GM19328 (cell line): ENCODE results near the gene RNF180.
"Not testable (repeated sequence)": the region's sequence is repeated elsewhere in the genome, so short reads cannot be mapped to it uniquely, and the experiment has no call there.

Source experiments
- ATAC-seq: cut with Tn5 transposase; IDR thresholded peaks from one replicate; pipeline ENCODE4 v1.9.1; 2021; ENCODE audit warnings: mild to moderate bottlenecking, moderate library complexity; ENCODE audit not compliant: unreplicated experiment

RNF180 gene

GRCh38 chr5:64180661-64181343, 15.2 kb downstream of the RNF180 start:
- no peak for ATAC-seq

GRCh38 chr5:64181440-64181839, 15.8 kb downstream of the RNF180 start:
- ATAC-seq = no peak

GRCh38 chr5:64183956-64184355, 18.3 kb downstream of the RNF180 start:
- no peak for ATAC-seq

- no peak for ATAC-seq
Observed at GRCh38 chr5:64184832-64185231, 19.2 kb downstream of the RNF180 start.

- no peak for ATAC-seq
Observed at GRCh38 chr5:64188776-64189175, 23.1 kb downstream of the RNF180 start.

- ATAC-seq = no peak
Observed at GRCh38 chr5:64190562-64191306, 25.1 kb downstream of the RNF180 start.

- no peak for ATAC-seq
Observed at GRCh38 chr5:64195981-64196380, 30.3 kb downstream of the RNF180 start.

- ATAC-seq = no peak
Observed at GRCh38 chr5:64199425-64199824, 33.8 kb downstream of the RNF180 start.

- ATAC-seq = no peak
Observed at GRCh38 chr5:64201996-64202395, 36.4 kb downstream of the RNF180 start.

- no peak for ATAC-seq
Observed at GRCh38 chr5:64206653-64207052, 41.0 kb downstream of the RNF180 start.

GRCh38 chr5:64207978-64208377, 42.3 kb downstream of the RNF180 start:
- ATAC-seq = no peak

GRCh38 chr5:64209353-64209752, 43.7 kb downstream of the RNF180 start:
- ATAC-seq = no peak

- ATAC-seq = no peak
Observed at GRCh38 chr5:64210866-64211265, 45.2 kb downstream of the RNF180 start.

GRCh38 chr5:64213011-64213410, 47.4 kb downstream of the RNF180 start:
- no peak for ATAC-seq

- no peak for ATAC-seq
Observed at GRCh38 chr5:64213531-64213930, 47.9 kb downstream of the RNF180 start.

- ATAC-seq = no peak
Observed at GRCh38 chr5:64214132-64214531, 48.5 kb downstream of the RNF180 start.

- ATAC-seq = no peak
Observed at GRCh38 chr5:64221911-64222310, 56.3 kb downstream of the RNF180 start.

GRCh38 chr5:64225286-64225981, 59.8 kb downstream of the RNF180 start:
- ATAC-seq = not testable (repeated sequence)

- not testable (repeated sequence) for ATAC-seq
Observed at GRCh38 chr5:64227131-64227537, 61.5 kb downstream of the RNF180 start.

- no peak for ATAC-seq
Observed at GRCh38 chr5:64229163-64229774, 63.6 kb downstream of the RNF180 start.

- no peak for ATAC-seq
Observed at GRCh38 chr5:64260756-64261155, 95.1 kb downstream of the RNF180 start.
